Kidney epithelial cell (primary cell): Measurements from ENCODE around the gene DDX25. TPM values are rescaled to one million over a fixed set of nuclear protein-coding genes. Genes with fewer than 3 reads are reported as not detected.
A peak's percentile ranks its signal among the peaks of the same experiment; 100 is the strongest.

ENCODE experiments used
- DNase-seq: peaks from one replicate; pipeline ENCODE4 v3.0.0-alpha.2; 2010; ENCODE audit warnings: low read depth
- H3K27me3 ChIP-seq: 2 replicates; pipeline ENCODE4 v1.6.0; 2011; ENCODE audit warnings: low read length; ENCODE audit not compliant: control insufficient read depth, insufficient read depth
- H3K36me3 ChIP-seq: 2 replicates; pipeline ENCODE4 v1.5.1; 2011; ENCODE audit warnings: low read length; ENCODE audit not compliant: control insufficient read depth, insufficient read depth
- H3K4me3 ChIP-seq: 2 replicates; pipeline ENCODE4 v1.5.1; 2011; ENCODE audit warnings: low read depth, mild to moderate bottlenecking, control low read depth, low read length
- total RNA-seq: library from RNA; depleted of rRNA; stranded (reverse); fragments of >200 nt; gene quantifications from 2 replicates; pipeline ENCODE4 v1.2.3, GENCODE V29; 2015
- TF ChIP-seq, protein P1 (sequence below): IDR thresholded peaks from 2 replicates; pipeline ENCODE4 v1.5.1; 2011; ENCODE audit warnings: mild to moderate bottlenecking, moderate library complexity, low read length, control low read depth, inconsistent platforms; ENCODE audit not compliant: insufficient read depth, poor library complexity, severe bottlenecking

DDX25 gene
- total RNA-seq, 1 donor from 2014 or later = 1.5 TPM

- Histone ChIP-seq H3K36me3 (no peaks in the 10 kb centered on the region), H3K27me3 (no peaks in the 10 kb centered on the region), H3K4me3 (peak within 1 kb of the TSS; percentile 60)
- DNase-seq = peak; percentile 88
- TF ChIP-seq, protein P1, sequence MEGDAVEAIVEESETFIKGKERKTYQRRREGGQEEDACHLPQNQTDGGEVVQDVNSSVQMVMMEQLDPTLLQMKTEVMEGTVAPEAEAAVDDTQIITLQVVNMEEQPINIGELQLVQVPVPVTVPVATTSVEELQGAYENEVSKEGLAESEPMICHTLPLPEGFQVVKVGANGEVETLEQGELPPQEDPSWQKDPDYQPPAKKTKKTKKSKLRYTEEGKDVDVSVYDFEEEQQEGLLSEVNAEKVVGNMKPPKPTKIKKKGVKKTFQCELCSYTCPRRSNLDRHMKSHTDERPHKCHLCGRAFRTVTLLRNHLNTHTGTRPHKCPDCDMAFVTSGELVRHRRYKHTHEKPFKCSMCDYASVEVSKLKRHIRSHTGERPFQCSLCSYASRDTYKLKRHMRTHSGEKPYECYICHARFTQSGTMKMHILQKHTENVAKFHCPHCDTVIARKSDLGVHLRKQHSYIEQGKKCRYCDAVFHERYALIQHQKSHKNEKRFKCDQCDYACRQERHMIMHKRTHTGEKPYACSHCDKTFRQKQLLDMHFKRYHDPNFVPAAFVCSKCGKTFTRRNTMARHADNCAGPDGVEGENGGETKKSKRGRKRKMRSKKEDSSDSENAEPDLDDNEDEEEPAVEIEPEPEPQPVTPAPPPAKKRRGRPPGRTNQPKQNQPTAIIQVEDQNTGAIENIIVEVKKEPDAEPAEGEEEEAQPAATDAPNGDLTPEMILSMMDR = peak; percentile 17
Measured at GRCh38 chr11:125887373-125888324, 16.7 kb upstream of the DDX25 start, which contains the start of gene HYLS1. Gene HYLS1, plus strand, starts transcription at chr11:125887668. Its CDS starts 11,701 bp downstream, at chr11:125899369.

GRCh38 chr11:125890447-125891100 lies 13.7 kb upstream of the DDX25 start:
- Histone ChIP-seq H3K4me3 (no peak overlapping the region), H3K36me3 (no peaks in the 10 kb centered on the region), H3K27me3 (no peaks in the 10 kb centered on the region)
- TF ChIP-seq, protein P1 = no peak
- no peak for DNase-seq

GRCh38 chr11:125892071-125892470 lies 12.2 kb upstream of the DDX25 start:
- Histone ChIP-seq H3K27me3 (no peaks in the 10 kb centered on the region), H3K36me3 (no peaks in the 10 kb centered on the region), H3K4me3 (no peak overlapping the region)
- TF ChIP-seq, protein P1 = no peak
- DNase-seq = no peak

GRCh38 chr11:125892994-125893393 lies 11.3 kb upstream of the DDX25 start:
- no peaks in the 10 kb centered on the region for H3K36me3 ChIP-seq
- no peaks in the 10 kb centered on the region for H3K27me3 ChIP-seq
- H3K4me3 ChIP-seq = no peak overlapping the region
- TF ChIP-seq, protein P1 = no peak
- no peak for DNase-seq

GRCh38 chr11:125901872-125902271 lies 2.4 kb upstream of the DDX25 start:
- Histone ChIP-seq H3K36me3 (no peaks in the 10 kb centered on the region), H3K4me3 (no peak overlapping the region), H3K27me3 (peaks cover 15% of the 10 kb centered on the region)
- no peak for DNase-seq
- TF ChIP-seq, protein P1 = no peak
